ENCODE results near the gene TRIM34.
"Not testable (repeated sequence)": the region's sequence is repeated elsewhere in the genome, so short reads cannot be mapped to it uniquely, and the experiment has no call there.

The TRIM34 gene

DNA sequence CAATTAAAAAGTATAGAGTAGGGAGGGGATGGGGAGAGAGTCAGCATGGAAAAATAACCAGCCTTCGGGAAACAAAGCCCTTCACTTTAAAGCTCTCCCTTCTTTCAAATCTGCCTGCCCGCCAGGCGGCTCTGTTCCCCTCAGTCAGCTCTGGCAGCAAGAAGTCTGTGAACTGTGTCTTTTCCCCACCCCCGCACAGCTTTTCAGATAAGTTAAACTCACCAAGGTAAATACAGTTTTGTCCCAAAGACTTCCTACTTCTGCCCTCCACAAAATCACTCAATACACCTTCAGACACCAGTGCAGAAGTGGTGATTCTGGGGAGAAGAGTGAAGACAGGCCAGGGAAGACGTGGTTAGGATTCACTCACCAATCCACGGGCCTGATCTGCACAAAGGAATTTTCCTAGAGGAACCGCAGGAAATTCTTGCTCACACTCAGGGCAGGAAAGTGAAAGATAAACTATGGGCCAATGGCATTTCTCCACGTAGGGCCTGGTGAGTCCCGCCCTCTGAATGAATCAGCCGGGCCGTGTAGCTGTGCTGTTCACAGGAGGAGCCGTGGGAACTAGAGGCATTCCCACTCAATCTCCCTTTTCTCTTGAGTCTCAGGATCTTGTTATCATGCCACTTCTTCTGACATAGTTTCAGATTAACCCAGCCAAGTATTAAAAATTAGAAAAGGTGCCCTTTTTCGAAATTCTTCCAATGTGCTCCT lies 60.0 kb downstream of the TRIM34 start, which contains the start of gene TRIM5:
TRIM5 (minus strand) TSS at position 429 of the 717 bp plus-strand sequence. CDS start 4,897 bp downstream, outside the sequence.
- DNase-seq (ENCODE audit: low read depth): peak; percentile 56

DNA sequence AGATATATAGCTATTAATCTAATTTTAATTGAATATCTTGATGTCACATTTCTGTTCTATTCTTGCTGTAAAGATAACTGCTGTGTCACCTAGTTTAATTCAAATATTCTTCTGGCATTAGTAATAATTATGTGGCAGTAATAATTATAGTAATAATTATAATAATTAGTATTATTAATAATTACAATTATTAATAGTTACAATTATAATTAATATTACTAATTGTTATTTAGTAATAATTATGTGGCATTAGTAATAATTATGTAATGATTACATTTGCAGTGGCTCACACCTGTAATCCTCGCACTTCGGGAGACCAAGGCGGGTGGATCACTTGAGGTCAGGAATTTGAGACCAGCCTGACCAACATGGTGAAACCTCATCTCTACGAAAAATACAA lies 61.6 kb downstream of the TRIM34 start:
- DNase-seq (ENCODE audit: low read depth): no peak

DNA sequence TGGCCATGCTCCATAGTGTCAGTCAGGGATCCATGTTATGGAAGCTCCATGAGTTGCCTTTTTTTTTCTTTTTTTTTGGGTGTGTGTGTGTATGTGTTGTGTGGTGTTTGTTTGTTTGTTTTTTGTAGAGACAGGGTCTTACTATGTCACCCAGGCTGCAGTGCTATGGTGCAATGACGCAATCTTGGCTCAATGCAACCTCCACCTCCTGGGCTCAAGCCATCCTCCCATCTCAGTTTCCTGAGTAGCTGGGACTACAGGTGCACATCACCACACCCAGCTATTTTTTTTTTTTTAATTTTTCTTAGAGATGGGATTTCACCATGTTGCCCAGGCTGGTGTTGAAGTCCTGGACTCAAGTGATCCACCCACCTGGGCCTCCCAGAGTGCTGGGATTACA lies 63.7 kb downstream of the TRIM34 start:
- no peak for DNase-seq (ENCODE audit: low read depth)

DNA sequence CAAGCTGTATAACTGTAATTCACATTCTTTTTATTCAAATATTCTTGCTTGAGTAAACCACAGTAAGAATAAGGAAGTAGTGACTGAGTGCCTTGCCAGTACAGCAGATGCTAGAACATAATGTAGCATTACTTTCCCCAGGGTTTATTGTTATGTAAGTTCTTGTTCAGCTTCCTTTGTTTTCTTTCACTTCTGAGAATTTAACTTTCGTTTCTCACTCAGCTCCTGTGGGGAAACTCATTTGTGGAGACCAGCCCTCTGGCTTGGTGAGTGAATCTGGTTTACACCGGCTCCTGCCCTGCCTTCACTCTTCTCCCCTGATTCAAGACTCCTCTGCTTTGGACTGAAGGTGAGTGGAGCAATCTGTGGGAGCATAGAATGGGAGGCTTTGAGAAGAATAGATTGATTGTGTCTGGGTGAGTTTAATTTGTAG lies 64.8 kb downstream of the TRIM34 start, which contains the start of gene TRIM22:
TRIM22 (plus strand) TSS at position 240 of the 433 bp plus-strand sequence. CDS start 6,443 bp downstream, outside the sequence.
- peak; percentile 31 for DNase-seq (ENCODE audit: low read depth)

DNA sequence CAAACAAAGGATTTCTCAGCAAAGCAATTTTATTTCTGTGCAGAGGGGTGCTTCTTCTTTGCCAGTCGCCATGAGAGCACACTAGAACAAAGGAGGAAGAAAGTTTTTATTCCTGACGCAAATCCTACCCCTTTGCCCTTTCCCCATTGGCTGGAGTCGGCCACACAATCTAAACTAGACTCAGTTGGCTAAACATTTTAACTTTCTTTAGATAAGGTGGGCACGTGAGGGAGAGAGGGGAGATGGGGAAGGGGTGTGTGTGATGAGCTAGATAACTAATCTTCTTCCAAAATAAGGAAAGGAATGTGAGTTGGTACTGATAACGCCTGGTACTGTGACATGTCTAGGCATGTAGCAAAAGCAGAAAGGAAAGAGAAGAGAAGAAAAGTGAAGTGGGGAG lies 65.4 kb downstream of the TRIM34 start:
- DNase-seq (ENCODE audit: low read depth): no peak

DNA sequence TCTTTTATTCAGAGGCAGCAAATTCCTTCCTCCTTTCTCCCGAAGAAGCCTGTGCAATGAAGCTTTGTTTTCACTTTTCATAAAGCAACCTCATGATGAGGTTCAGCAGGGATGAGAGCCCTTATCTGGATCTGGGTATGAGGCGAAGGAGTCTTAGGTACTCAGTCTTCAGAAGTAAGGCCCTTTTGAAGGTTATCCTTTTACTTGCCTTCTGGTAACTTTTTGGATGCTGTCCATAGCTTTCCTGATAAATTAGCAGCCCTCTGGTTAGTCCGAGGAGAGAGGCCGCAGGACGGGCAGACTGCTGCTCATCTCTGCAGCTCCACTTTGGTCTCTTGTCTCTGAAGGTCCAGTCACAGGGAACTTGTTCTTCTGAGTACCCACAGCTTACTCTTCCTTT lies 65.9 kb downstream of the TRIM34 start:
- DNase-seq (ENCODE audit: low read depth): no peak

GRCh38 chr11:5691238-5691963 lies 66.6 kb downstream of the TRIM34 start:
- DNase-seq (ENCODE audit: low read depth): not testable (repeated sequence)

GRCh38 chr11:5691964-5692361 lies 67.2 kb downstream of the TRIM34 start:
- DNase-seq (ENCODE audit: low read depth): no peak

Measured in activated T-helper 1 cell treated with Interleukin-2 at 50 U/mL for 16 hours (primary cell).